SK-N-SH (cell line): ENCODE data around the gene PITPNM1.

Experiments used
- EZH2phosphoT487 ChIP-seq: fragments of 200-600 bp; sonication (generic); IDR thresholded peaks from 2 replicates; pipeline ENCODE4 v1.6.1; 2017; ENCODE audit warnings: low read depth, mixed run types, mild to moderate bottlenecking, antibody characterized with exemption, moderate library complexity, borderline replicate concordance
- NRF1 ChIP-seq: IDR thresholded peaks from 2 replicates; pipeline ENCODE4 v1.6.1; 2012; ENCODE audit warnings: low read depth, mild to moderate bottlenecking, low read length
- TF ChIP-seq, protein P1 (sequence below): fragments of 200-600 bp; sonication (generic); IDR thresholded peaks from 2 replicates; pipeline ENCODE4 v1.6.1; 2017; ENCODE audit warnings: antibody characterized with exemption, mild to moderate bottlenecking, moderate library complexity

DNA sequence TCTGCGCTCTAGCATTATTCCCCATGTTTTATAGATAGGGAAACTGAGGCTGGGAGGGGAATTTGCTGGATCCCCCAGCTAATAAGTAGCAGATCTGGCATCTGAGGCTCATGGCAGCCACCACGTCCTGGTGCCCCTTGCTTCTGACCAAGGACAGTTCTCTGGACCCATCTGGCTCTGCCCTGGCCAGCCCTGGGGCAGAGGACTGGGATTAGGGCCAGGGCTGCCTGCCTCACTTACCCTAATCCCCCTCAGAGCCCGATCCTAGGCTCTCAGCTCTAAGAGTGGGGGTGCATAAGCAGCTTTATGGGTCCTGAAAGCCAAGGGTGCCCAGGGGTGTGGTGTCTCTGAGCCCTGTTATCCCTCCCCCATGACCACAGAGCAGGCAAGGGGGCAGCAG lies 50.1 kb downstream of the PITPNM1 start, which contains the start of gene CABP4:
- TF ChIP-seq NRF1: no peak
- no peak for TF ChIP-seq EZH2phosphoT487
- TF ChIP-seq, protein P1, sequence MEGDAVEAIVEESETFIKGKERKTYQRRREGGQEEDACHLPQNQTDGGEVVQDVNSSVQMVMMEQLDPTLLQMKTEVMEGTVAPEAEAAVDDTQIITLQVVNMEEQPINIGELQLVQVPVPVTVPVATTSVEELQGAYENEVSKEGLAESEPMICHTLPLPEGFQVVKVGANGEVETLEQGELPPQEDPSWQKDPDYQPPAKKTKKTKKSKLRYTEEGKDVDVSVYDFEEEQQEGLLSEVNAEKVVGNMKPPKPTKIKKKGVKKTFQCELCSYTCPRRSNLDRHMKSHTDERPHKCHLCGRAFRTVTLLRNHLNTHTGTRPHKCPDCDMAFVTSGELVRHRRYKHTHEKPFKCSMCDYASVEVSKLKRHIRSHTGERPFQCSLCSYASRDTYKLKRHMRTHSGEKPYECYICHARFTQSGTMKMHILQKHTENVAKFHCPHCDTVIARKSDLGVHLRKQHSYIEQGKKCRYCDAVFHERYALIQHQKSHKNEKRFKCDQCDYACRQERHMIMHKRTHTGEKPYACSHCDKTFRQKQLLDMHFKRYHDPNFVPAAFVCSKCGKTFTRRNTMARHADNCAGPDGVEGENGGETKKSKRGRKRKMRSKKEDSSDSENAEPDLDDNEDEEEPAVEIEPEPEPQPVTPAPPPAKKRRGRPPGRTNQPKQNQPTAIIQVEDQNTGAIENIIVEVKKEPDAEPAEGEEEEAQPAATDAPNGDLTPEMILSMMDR: no peak
